HepG2 (cell line): ENCODE results near the gene WDR89. TPM values are rescaled to one million over a fixed set of nuclear protein-coding genes. Genes with fewer than 3 reads are reported as not detected.

Experiments used
- ATAC-seq: fragments of 200-7000 bp; cut with Tn5 transposase; 3 replicates; pipeline ENCODE4 v1.9.1; 2020; ENCODE audit warnings: mild to moderate bottlenecking, moderate library complexity
- BruUV-seq: library from RNA; stranded (reverse); fragments of 400-500 nt; replicated peaks from 2 replicates; lab custom pipeline; 2021; lab: Mats Ljungman, UMichigan
- CTCF ChIA-PET: fragments of 300-600 bp; formaldehyde crosslinking; extraction: SDS; loops from one replicate; lab custom pipeline; 2021; ENCODE audit warnings: low total read pairs, inconsistent platforms, low intra/inter-chr PET ratio; lab: Yijun Ruan, JAX
- POLR2A ChIA-PET: fragments of 350-600 bp; sonication (Branson Sonifier 250); formaldehyde crosslinking; loops from one replicate; lab custom pipeline; 2020; ENCODE audit warnings: antibody characterized with exemption, inconsistent platforms; lab: Yijun Ruan, JAX
- DNase-seq: peaks from one replicate; pipeline ENCODE4 v3.0.0-alpha.2; 2015; ENCODE audit warnings: low spot score
- FAIRE-seq: peaks from 3 replicates; lab custom pipeline; 2011; peaks lifted over from hg19 to GRCh38; lab: Jason Lieb, UNC
- H2AFZ ChIP-seq: one replicate; pipeline ENCODE4 v1.6.1; 2011; ENCODE audit warnings: low read length, inconsistent platforms
- H3K27ac ChIP-seq: fragments of 300-600 bp; 3 replicates; pipeline ENCODE4 v1.8.0; 2011; ENCODE audit warnings: mixed run types, mild to moderate bottlenecking, mixed read lengths, low read length, inconsistent platforms; ENCODE audit not compliant: insufficient read depth; ENCODE audit errors: extremely low read length
- H3K27me3 ChIP-seq, 2 experiments: fragments of 200-600 bp in 1 of 2; 2 replicates in 1 of 2; 3 replicates in 1 of 2; pipeline versions ENCODE4 v1.6.0 to v1.8.0; 2011; ENCODE audit warnings: low read length in 2 of 2, mild to moderate bottlenecking in 2 of 2, moderate library complexity in 2 of 2, inconsistent platforms in 1 of 2; ENCODE audit not compliant: insufficient read depth in 2 of 2, control insufficient read depth in 1 of 2
- H3K36me3 ChIP-seq, 2 experiments: fragments of 200-600 bp in 1 of 2; replicated peaks in 1 of 2; 2 replicates in 1 of 2; 3 replicates in 1 of 2; pipeline versions ENCODE4 v1.5.1 to v1.8.0; 2011; ENCODE audit warnings: low read length in 2 of 2, inconsistent platforms in 1 of 2; ENCODE audit not compliant: insufficient read depth in 2 of 2, control insufficient read depth in 1 of 2
- H3K4me1 ChIP-seq: 2 replicates; pipeline ENCODE4 v1.5.1; 2012; ENCODE audit warnings: low read length, inconsistent platforms; ENCODE audit not compliant: insufficient read depth
- H3K4me2 ChIP-seq: 2 replicates; pipeline ENCODE4 v1.6.0; 2011; ENCODE audit warnings: low read depth, low read length, inconsistent platforms
- H3K4me3 ChIP-seq, 3 experiments: fragments of 200-600 bp in 1 of 3; sonication (generic), shearing (Covaris generic) in 1 of 3; replicated peaks in 1 of 3; 2 replicates each; pipeline ENCODE4 v1.5.1; 2011 to 2016; ENCODE audit warnings: low read length in 3 of 3, inconsistent platforms in 2 of 3, low read depth in 2 of 3, mild to moderate bottlenecking in 2 of 3, control low read depth in 1 of 3, mixed read lengths in 1 of 3; ENCODE audit not compliant: insufficient read depth in 1 of 3
- H3K79me2 ChIP-seq: one replicate; pipeline ENCODE4 v1.6.1; 2011; ENCODE audit warnings: low read length, inconsistent platforms; ENCODE audit not compliant: insufficient read depth
- H3K9ac ChIP-seq: 2 replicates; pipeline ENCODE4 v1.6.0; 2011; ENCODE audit warnings: mild to moderate bottlenecking, low read depth, low read length, inconsistent platforms; ENCODE audit not compliant: insufficient read depth
- H3K9me3 ChIP-seq: 2 replicates; pipeline ENCODE4 v1.5.1; 2012; ENCODE audit warnings: mild to moderate bottlenecking, low read length
- H4K20me1 ChIP-seq: 2 replicates; pipeline ENCODE4 v1.6.0; 2011; ENCODE audit warnings: inconsistent platforms, mild to moderate bottlenecking, low read length, moderate library complexity; ENCODE audit not compliant: insufficient read depth
- ELF3 ChIP-seq: IDR thresholded peaks from 2 replicates; pipeline ENCODE4 v1.6.1; 2016; ENCODE audit warnings: missing genetic modification reagents, missing compliant biosample characterization
- ELF4 ChIP-seq: sonication (generic); formaldehyde crosslinking; IDR thresholded peaks from 2 replicates; pipeline ENCODE4 v1.5.0; 2020; ENCODE audit warnings: missing genetic modification reagents, mild to moderate bottlenecking, moderate library complexity, borderline replicate concordance
- FOSL2 ChIP-seq: sonication (generic); formaldehyde crosslinking; IDR thresholded peaks from 2 replicates; pipeline ENCODE4 v1.4.0; 2020; ENCODE audit warnings: missing genetic modification reagents
- MAFF ChIP-seq: IDR thresholded peaks from 2 replicates; pipeline ENCODE4 v1.6.1; 2011; ENCODE audit warnings: low read depth, low read length, improper control_type of control experiment
- MAFK ChIP-seq, 2 experiments: IDR thresholded peaks in 1 of 2; conservative IDR thresholded peaks in 1 of 2; 2 replicates each; pipeline ENCODE4 v1.6.1; 2011; ENCODE audit warnings: improper control_type of control experiment in 2 of 2, low read length in 2 of 2
- NR2C2 ChIP-seq: sonication (generic); formaldehyde crosslinking; IDR thresholded peaks from 2 replicates; pipeline ENCODE4 v1.4.0; 2020; ENCODE audit warnings: missing genetic modification reagents, mild to moderate bottlenecking, moderate library complexity, borderline replicate concordance
- WGBS: methylation state at CpG from one replicate; pipeline ENCODE4 v1.1.6; 2017; ENCODE audit warnings: low lambda C conversion rate; 5-methylcytosine and 5-hydroxymethylcytosine counted together
- in situ Hi-C: cut with HindIII; loops from 2 replicates; pipeline ENCODE4 v1.10.0; 2017; ENCODE audit warnings: low pct_unique_long_range_greater_than_20kb; ENCODE audit not compliant: extremely low pct_ligation_motif_present
- intact Hi-C: fragments of 100-400 bp; cut with micrococcal nuclease; formaldehyde crosslinking; loops from one replicate; pipeline ENCODE4 v1.10.0; 2022; ENCODE audit not compliant: unreplicated experiment
- polyA plus RNA-seq, 8 experiments: library from polyadenylated mRNA; depleted of rRNA in 3 of 8; stranded (reverse) in 7 of 8; unstranded in 1 of 8; fragments of >200 nt; fragmentation: Illumina TruSeq in 4 of 8; extraction: Trizol in 4 of 8; gene quantifications; 2 replicates each; pipeline versions ENCODE4 v1.2.1 to v1.2.3, GENCODE V29; 2011 to 2016; ENCODE audit warnings: low read depth in 4 of 8, missing spikeins in 1 of 8, mixed read lengths in 1 of 8; ENCODE audit not compliant: insufficient read depth in 1 of 8
- total RNA-seq, 5 experiments: library from RNA; depleted of rRNA; stranded (reverse); fragments of >200 nt; fragmentation: Illumina TruSeq; extraction: Trizol; gene quantifications; 2 replicates each; pipeline ENCODE4 v1.2.3, GENCODE V29; 2016; ENCODE audit warnings: low read depth in 1 of 5
- TF ChIP-seq, protein P1 (sequence below): sonication (generic); formaldehyde crosslinking; IDR thresholded peaks from 2 replicates; pipeline ENCODE4 v1.5.0; 2020; ENCODE audit warnings: missing genetic modification reagents

WDR89 gene
- total and polyA plus RNA-seq, 2 of the 13 experiments (the other 11 are each of a cell fraction or from before 2014, with no cell fraction given): 5.2 to 20.1 TPM

DNA sequence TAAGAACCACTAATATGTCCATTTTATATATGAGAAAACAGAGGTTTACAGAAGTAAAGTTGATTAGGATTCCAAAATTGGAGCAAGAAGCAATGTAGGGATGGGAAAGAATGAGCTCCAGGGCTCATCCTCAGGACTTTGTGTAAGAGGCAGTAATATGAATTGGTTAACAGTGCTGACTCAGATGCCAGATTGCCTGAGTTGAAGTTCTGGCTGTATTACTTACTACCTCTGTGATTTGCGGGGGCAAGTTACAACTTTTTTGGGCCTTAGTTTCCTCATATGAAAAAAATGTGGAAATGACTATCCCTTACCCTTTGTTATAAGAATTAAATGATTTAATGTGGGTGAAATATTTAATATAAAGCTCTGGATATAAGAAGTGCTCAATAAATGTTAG is 63.4 kb downstream of the WDR89 start:
- Histone ChIP-seq H4K20me1 (no peaks in the 10 kb centered on the region), H3K4me3 (no peak overlapping the region), H3K4me1 (peaks cover 25% of the 10 kb centered on the region), H2AFZ (no peak overlapping the region), H3K9ac (no peak overlapping the region), H3K27ac (no peak overlapping the region), H3K9me3 (no peaks in the 10 kb centered on the region), H3K36me3 (no peaks in the 10 kb centered on the region), H3K27me3 (no peaks in the 10 kb centered on the region), H3K79me2 (no peaks in the 10 kb centered on the region), H3K4me2 (no peak overlapping the region)
- WGBS: 5% methylated on average over 1 of the region's 1 CpG
- TF ChIP-seq, protein P1, sequence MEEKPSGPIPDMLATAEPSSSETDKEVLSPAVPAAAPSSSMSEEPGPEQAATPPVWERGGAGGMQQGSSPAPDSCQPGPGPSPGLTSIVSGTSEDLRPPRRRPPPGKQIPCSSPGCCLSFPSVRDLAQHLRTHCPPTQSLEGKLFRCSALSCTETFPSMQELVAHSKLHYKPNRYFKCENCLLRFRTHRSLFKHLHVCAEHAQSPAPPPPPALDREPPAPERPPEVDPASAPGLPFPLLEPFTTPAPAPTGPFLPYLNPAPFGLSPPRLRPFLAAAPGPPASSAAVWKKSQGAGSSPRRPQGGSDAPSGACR (CRISPR knock-in tag): no peak
- TF ChIP-seq MAFK (conservative IDR thresholded peaks at IDR 0.05 in 1 of 2, IDR thresholded peaks at IDR 0.05 in 1 of 2; ENCODE audit: low read length in 2 of 2) (0 out of 4 replicates have a peak, but pooled peaks of 1 of the 2 experiments have one; percentile 15), MAFF (0 out of 2 replicates have a peak, but pooled peaks have one; percentile 9)
- ATAC-seq: no peak
- no peak for DNase-seq
- intact Hi-C loops: no loop called here
- POLR2A ChIA-PET: no interaction called here
- CTCF ChIA-PET: no interaction called here
- BruUV-seq: no TSS peak
- in situ Hi-C loops: no loop called here
- no peak for FAIRE-seq

DNA sequence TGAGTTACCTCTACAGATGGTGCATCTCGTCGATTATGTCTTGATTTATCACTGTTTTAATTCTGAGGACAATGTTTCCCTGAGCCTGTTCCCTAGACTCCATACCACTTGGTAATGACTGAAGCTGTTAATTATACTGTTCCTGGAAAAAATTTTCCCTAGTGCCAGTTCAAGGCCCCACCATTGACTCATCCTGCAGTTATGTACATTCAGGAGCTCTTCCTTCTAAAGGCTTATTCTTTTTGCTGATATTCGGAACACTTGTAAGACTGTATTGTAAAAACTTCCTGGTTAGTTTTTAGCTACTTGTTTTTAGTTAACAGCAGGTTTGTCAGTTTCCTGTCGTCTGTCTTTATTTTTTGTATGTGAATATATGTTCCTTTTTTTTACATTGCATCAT is 68.1 kb downstream of the WDR89 start:
- TF ChIP-seq ELF4 (CRISPR knock-in tag): no peak
- 0 out of 2 replicates have a peak, but pooled peaks have one; percentile 11 for TF ChIP-seq FOSL2 (CRISPR knock-in tag)
- TF ChIP-seq NR2C2 (CRISPR knock-in tag): no peak
- TF ChIP-seq ELF3 (CRISPR knock-in tag): peak; percentile 35; the same call in 1 of the 2 replicates
- Histone ChIP-seq H3K36me3 (no peaks in the 10 kb centered on the region), H3K9ac (no peak overlapping the region), H3K4me1 (no peaks in the 10 kb centered on the region), H4K20me1 (no peaks in the 10 kb centered on the region), H3K79me2 (no peaks in the 10 kb centered on the region), H3K27ac (no peak overlapping the region), H3K4me2 (no peak overlapping the region), H3K4me3 (no peak overlapping the region), H3K9me3 (no peaks in the 10 kb centered on the region), H2AFZ (no peak overlapping the region), H3K27me3 (no peaks in the 10 kb centered on the region; a peak in 1 of 5 replicates)
- WGBS: 50% methylated on average over 4 of the region's 4 CpGs
- in situ Hi-C loops (no loop called here), intact Hi-C loops (no loop called here)
- no TSS peak for BruUV-seq
- FAIRE-seq (no peak), DNase-seq (no peak), ATAC-seq (no peak)
- CTCF ChIA-PET: no interaction called here
- POLR2A ChIA-PET: interaction anchor here (1.0 kb wide), 1 partner anchor 68 kb away, joined by 3 read pairs; the partner anchor contains the start of gene WDR89
